Measurements from ENCODE around the gene ZNHIT1.
"Not testable (repeated sequence)": the region's sequence is repeated elsewhere in the genome, so short reads cannot be mapped to it uniquely, and the experiment has no call there.

ZNHIT1 gene

GRCh38 chr7:101189109-101189508 is 28.9 kb upstream of the ZNHIT1 start:
- no peak for TF ChIP-seq CTCF (conservative IDR thresholded peaks at IDR 0.05; ENCODE audit: low read depth, low read length)
- DNase-seq (ENCODE audit: low read depth) = no peak
- H3K4me3 ChIP-seq (ENCODE audit: low read depth, low read length) = no peak overlapping the region

GRCh38 chr7:101195884-101196283 is 22.1 kb upstream of the ZNHIT1 start:
- no peak overlapping the region for H3K4me3 ChIP-seq (ENCODE audit: low read depth, low read length)
- no peak for DNase-seq (ENCODE audit: low read depth)
- no peak for TF ChIP-seq CTCF (conservative IDR thresholded peaks at IDR 0.05; ENCODE audit: low read depth, low read length)

GRCh38 chr7:101197991-101198390 is 20.0 kb upstream of the ZNHIT1 start:
- no peak for TF ChIP-seq CTCF (conservative IDR thresholded peaks at IDR 0.05; ENCODE audit: low read depth, low read length)
- no peak overlapping the region for H3K4me3 ChIP-seq (ENCODE audit: low read depth, low read length)
- no peak for DNase-seq (ENCODE audit: low read depth)

GRCh38 chr7:101198476-101198875 is 19.5 kb upstream of the ZNHIT1 start:
- no peak overlapping the region for H3K4me3 ChIP-seq (ENCODE audit: low read depth, low read length)
- no peak for TF ChIP-seq CTCF (conservative IDR thresholded peaks at IDR 0.05; ENCODE audit: low read depth, low read length)
- DNase-seq (ENCODE audit: low read depth) = no peak

GRCh38 chr7:101199522-101199921 is 18.4 kb upstream of the ZNHIT1 start:
- not testable (repeated sequence) for H3K4me3 ChIP-seq (ENCODE audit: low read depth, low read length); DNase-seq (ENCODE audit: low read depth)

- TF ChIP-seq CTCF (conservative IDR thresholded peaks at IDR 0.05; ENCODE audit: low read depth, low read length) = no peak
- DNase-seq (ENCODE audit: low read depth) = no peak
- H3K4me3 ChIP-seq (ENCODE audit: low read depth, low read length) = no peak overlapping the region
These were observed 17.5 kb upstream of the ZNHIT1 start for GRCh38 chr7:101200504-101200861.

GRCh38 chr7:101200862-101201599 is 16.9 kb upstream of the ZNHIT1 start, which contains the start of gene MOGAT3:
MOGAT3 (minus strand) TSS chr7:101201036; CDS start chr7:101200854, 182 bp downstream.
- peak within 1 kb of the TSS; percentile 14 for H3K4me3 ChIP-seq (ENCODE audit: low read depth, low read length)
- no peak for TF ChIP-seq CTCF (conservative IDR thresholded peaks at IDR 0.05; ENCODE audit: low read depth, low read length)
- DNase-seq (ENCODE audit: low read depth) = no peak

All from choroid plexus epithelial cell (primary cell).